Activated CD4-positive, alpha-beta memory T cell treated with anti-CD3 and anti-CD28 coated beads for 36 hours (primary cell): ENCODE measurements around the gene PTGFRN. TPM values are rescaled to one million over a fixed set of nuclear protein-coding genes. Genes with fewer than 3 reads are reported as not detected.
A peak's percentile ranks its signal among the peaks of the same experiment; 100 is the strongest.
"Not testable (repeated sequence)": the region's sequence is repeated elsewhere in the genome, so short reads cannot be mapped to it uniquely, and the experiment has no call there.

ENCODE experiments used
- CTCF ChIA-PET: fragments of 350-600 bp; sonication (Branson Sonifier 250); formaldehyde crosslinking; loops from one replicate; lab custom pipeline; 2021; ENCODE audit warnings: antibody characterized with exemption, inconsistent platforms; lab: Charles Lee
- POLR2A ChIA-PET: fragments of 350-600 bp; sonication (Branson Sonifier 250); formaldehyde crosslinking; loops from one replicate; lab custom pipeline; 2021; ENCODE audit warnings: antibody characterized with exemption; lab: Charles Lee
- DNase-seq: peaks from one replicate; pipeline ENCODE4 v3.0.0-alpha.2; 2020
- H3K27ac Mint-ChIP-seq: one replicate; pipeline ENCODE4 v1.8.0; 2021; ENCODE audit warnings: mixed read lengths
- H3K27me3 Mint-ChIP-seq: one replicate; pipeline ENCODE4 v1.8.0; 2021; ENCODE audit warnings: mixed read lengths
- H3K36me3 Mint-ChIP-seq: one replicate; pipeline ENCODE4 v1.8.0; 2021; ENCODE audit warnings: mixed read lengths
- H3K4me1 Mint-ChIP-seq: one replicate; pipeline ENCODE4 v1.8.0; 2021; ENCODE audit warnings: low read depth, mixed read lengths
- H3K4me3 Mint-ChIP-seq: one replicate; pipeline ENCODE4 v1.8.0; 2021; ENCODE audit warnings: mild to moderate bottlenecking, mixed read lengths
- H3K9me3 Mint-ChIP-seq: one replicate; pipeline ENCODE4 v1.8.0; 2021; ENCODE audit warnings: mixed read lengths
- intact Hi-C: fragments of 100-400 bp; cut with micrococcal nuclease; formaldehyde crosslinking; loops from one replicate; pipeline ENCODE4 v1.15.1; 2023
- total RNA-seq, 2 experiments: library from RNA; stranded (reverse); gene quantifications; one replicate each; pipeline ENCODE4 v1.2.3, GENCODE V29; 2021

The PTGFRN gene
- total RNA-seq: 10 to 100 TPM; 13.5 to 14.2 TPM

GRCh38 chr1:116909512-116910378 is at the start of gene PTGFRN:
PTGFRN (plus strand) TSS chr1:116909916; CDS start chr1:116910204, 288 bp downstream.
- intact Hi-C loops: loop anchor here (2.0 to 5.0 kb wide), 2 partner anchors 37 to 151 kb away; partner anchors contain the start of gene TTF2
- ChIA-PET CTCF (interaction anchor here (1.0 kb wide), 1 partner anchor 25 kb away, joined by 3 read pairs; no protein-coding TSS in a partner anchor), POLR2A (interaction anchor here (1.2 kb wide), 1 partner anchor 145 kb away, joined by 3 read pairs; no protein-coding TSS in a partner anchor)
- H3K27ac Mint-ChIP-seq: no peak within 1 kb of the TSS
- H3K27me3 Mint-ChIP-seq: no peaks in the 10 kb centered on the region
- H3K36me3 Mint-ChIP-seq: no peaks in the 10 kb centered on the region
- H3K4me1 Mint-ChIP-seq: peaks cover 3% of the 10 kb centered on the region
- peak; percentile 36 for DNase-seq
- H3K4me3 Mint-ChIP-seq: peak within 1 kb of the TSS; percentile 69
- no peaks in the 10 kb centered on the region for H3K9me3 Mint-ChIP-seq

GRCh38 chr1:116860167-116860566 is 49.5 kb upstream of the PTGFRN start:
- not testable (repeated sequence) for H3K27ac Mint-ChIP-seq, H3K9me3 Mint-ChIP-seq, H3K27me3 Mint-ChIP-seq

GRCh38 chr1:116861137-116861536 is 48.6 kb upstream of the PTGFRN start:
- no peak for DNase-seq
- no peak overlapping the region for H3K4me3 Mint-ChIP-seq
- ChIA-PET POLR2A (no interaction called here), CTCF (interaction anchor here (0.9 kb wide), 1 partner anchor 50 kb away, joined by 3 read pairs; no protein-coding TSS in a partner anchor)
- no peaks in the 10 kb centered on the region for H3K36me3 Mint-ChIP-seq
- no peaks in the 10 kb centered on the region for H3K27me3 Mint-ChIP-seq
- H3K9me3 Mint-ChIP-seq: no peaks in the 10 kb centered on the region
- intact Hi-C loops: no loop called here
- H3K27ac Mint-ChIP-seq: no peak overlapping the region
- no peaks in the 10 kb centered on the region for H3K4me1 Mint-ChIP-seq

More at GRCh38 chr1:116860167-116860566, 49.5 kb upstream of the PTGFRN start:
- H3K4me3 Mint-ChIP-seq, DNase-seq, intact Hi-C loops, H3K36me3 Mint-ChIP-seq, POLR2A ChIA-PET, H3K4me1 Mint-ChIP-seq: not testable (repeated sequence)
- CTCF ChIA-PET: interaction anchor here (0.9 kb wide), 1 partner anchor 135 kb away, joined by 3 read pairs; no protein-coding TSS in a partner anchor

GRCh38 chr1:116863031-116863430 is 46.7 kb upstream of the PTGFRN start:
- H3K9me3 Mint-ChIP-seq, H3K27ac Mint-ChIP-seq, DNase-seq, H3K4me3 Mint-ChIP-seq, H3K27me3 Mint-ChIP-seq, CTCF ChIA-PET, intact Hi-C loops, H3K36me3 Mint-ChIP-seq, H3K4me1 Mint-ChIP-seq, POLR2A ChIA-PET: not testable (repeated sequence)

- POLR2A ChIA-PET, H3K4me3 Mint-ChIP-seq, H3K9me3 Mint-ChIP-seq, intact Hi-C loops, H3K4me1 Mint-ChIP-seq, H3K27me3 Mint-ChIP-seq, H3K36me3 Mint-ChIP-seq, H3K27ac Mint-ChIP-seq, DNase-seq, CTCF ChIA-PET: not testable (repeated sequence)
Observed at GRCh38 chr1:116866478-116866877, 43.2 kb upstream of the PTGFRN start.

GRCh38 chr1:116868385-116868784 is 41.3 kb upstream of the PTGFRN start:
- DNase-seq: no peak
- Mint-ChIP-seq H3K36me3 (no peaks in the 10 kb centered on the region), H3K9me3 (no peaks in the 10 kb centered on the region), H3K4me1 (no peaks in the 10 kb centered on the region), H3K4me3 (no peak overlapping the region), H3K27ac (no peak overlapping the region), H3K27me3 (no peaks in the 10 kb centered on the region)
- ChIA-PET CTCF (no interaction called here), POLR2A (no interaction called here)
- intact Hi-C loops: no loop called here

- Mint-ChIP-seq H3K4me1 (peaks cover 9% of the 10 kb centered on the region), H3K27me3 (no peaks in the 10 kb centered on the region), H3K36me3 (no peaks in the 10 kb centered on the region), H3K4me3 (no peak overlapping the region), H3K9me3 (no peaks in the 10 kb centered on the region), H3K27ac (no peak overlapping the region)
- intact Hi-C loops: loop anchor here (5.0 kb wide), 1 partner anchor 43 kb away; no protein-coding TSS in a partner anchor
- no peak for DNase-seq
- POLR2A ChIA-PET: no interaction called here
- CTCF ChIA-PET: no interaction called here
Observed at GRCh38 chr1:116869611-116870010, 40.1 kb upstream of the PTGFRN start.

GRCh38 chr1:116870300-116870699 is 39.4 kb upstream of the PTGFRN start:
- no peak for DNase-seq
- H3K4me1 Mint-ChIP-seq: peaks cover 15% of the 10 kb centered on the region
- H3K27me3 Mint-ChIP-seq: no peaks in the 10 kb centered on the region
- H3K9me3 Mint-ChIP-seq: no peaks in the 10 kb centered on the region
- CTCF ChIA-PET: no interaction called here
- H3K27ac Mint-ChIP-seq: no peak overlapping the region
- intact Hi-C loops: loop anchor here (5.0 kb wide), 1 partner anchor 42 kb away; no protein-coding TSS in a partner anchor
- no peaks in the 10 kb centered on the region for H3K36me3 Mint-ChIP-seq
- POLR2A ChIA-PET: no interaction called here
- no peak overlapping the region for H3K4me3 Mint-ChIP-seq

GRCh38 chr1:116871779-116872146 is 38.0 kb upstream of the PTGFRN start:
- DNase-seq: no peak
- intact Hi-C loops: loop anchor here (5.0 kb wide), 1 partner anchor 41 kb away; no protein-coding TSS in a partner anchor
- no peak overlapping the region for H3K27ac Mint-ChIP-seq
- H3K4me1 Mint-ChIP-seq: peaks cover 20% of the 10 kb centered on the region
- ChIA-PET CTCF (no interaction called here), POLR2A (no interaction called here)
- no peaks in the 10 kb centered on the region for H3K9me3 Mint-ChIP-seq
- H3K36me3 Mint-ChIP-seq: no peaks in the 10 kb centered on the region
- H3K27me3 Mint-ChIP-seq: no peaks in the 10 kb centered on the region
- no peak overlapping the region for H3K4me3 Mint-ChIP-seq

GRCh38 chr1:116873680-116874271 is 35.9 kb upstream of the PTGFRN start:
- Mint-ChIP-seq H3K4me3 (no peak overlapping the region), H3K27ac (peak overlapping the region; percentile 35), H3K4me1 (peaks cover 20% of the 10 kb centered on the region), H3K36me3 (no peaks in the 10 kb centered on the region), H3K9me3 (no peaks in the 10 kb centered on the region), H3K27me3 (no peaks in the 10 kb centered on the region)
- ChIA-PET POLR2A (interaction anchor here (1.0 to 1.7 kb wide), 2 partner anchors 46 to 102 kb away, joined by 3 to 7 read pairs; no protein-coding TSS in a partner anchor), CTCF (no interaction called here)
- intact Hi-C loops: loop anchor here (1.0 to 5.0 kb wide), 2 partner anchors 25 to 39 kb away; no protein-coding TSS in a partner anchor
- peak; percentile 62 for DNase-seq

- no peaks in the 10 kb centered on the region for H3K27me3 Mint-ChIP-seq
- CTCF ChIA-PET: no interaction called here
- no peaks in the 10 kb centered on the region for H3K36me3 Mint-ChIP-seq
- no peak overlapping the region for H3K4me3 Mint-ChIP-seq
- H3K27ac Mint-ChIP-seq: no peak overlapping the region
- peaks cover 20% of the 10 kb centered on the region for H3K4me1 Mint-ChIP-seq
- intact Hi-C loops: loop anchor here (5.0 kb wide), 2 partner anchors 38 to 58 kb away; no protein-coding TSS in a partner anchor
- POLR2A ChIA-PET: no interaction called here
- no peaks in the 10 kb centered on the region for H3K9me3 Mint-ChIP-seq
- no peak for DNase-seq
Observed at GRCh38 chr1:116874733-116875249, 34.9 kb upstream of the PTGFRN start.

GRCh38 chr1:116875391-116875790 is 34.3 kb upstream of the PTGFRN start:
- Mint-ChIP-seq H3K9me3 (no peaks in the 10 kb centered on the region), H3K4me1 (peaks cover 20% of the 10 kb centered on the region), H3K27me3 (no peaks in the 10 kb centered on the region), H3K4me3 (no peak overlapping the region), H3K36me3 (no peaks in the 10 kb centered on the region), H3K27ac (no peak overlapping the region)
- intact Hi-C loops: loop anchor here (5.0 kb wide), 1 partner anchor 57 kb away; no protein-coding TSS in a partner anchor
- ChIA-PET POLR2A (no interaction called here), CTCF (no interaction called here)
- DNase-seq: no peak
